HG02870 (cell line): Measurements from ENCODE around the gene UBAC1.
"Not testable (repeated sequence)": the region's sequence is repeated elsewhere in the genome, so short reads cannot be mapped to it uniquely, and the experiment has no call there.

ENCODE experiments used
- ATAC-seq: cut with Tn5 transposase; IDR thresholded peaks from one replicate; pipeline ENCODE4 v1.9.1; 2021; ENCODE audit warnings: mild to moderate bottlenecking, moderate library complexity; ENCODE audit not compliant: unreplicated experiment

UBAC1 gene

DNA sequence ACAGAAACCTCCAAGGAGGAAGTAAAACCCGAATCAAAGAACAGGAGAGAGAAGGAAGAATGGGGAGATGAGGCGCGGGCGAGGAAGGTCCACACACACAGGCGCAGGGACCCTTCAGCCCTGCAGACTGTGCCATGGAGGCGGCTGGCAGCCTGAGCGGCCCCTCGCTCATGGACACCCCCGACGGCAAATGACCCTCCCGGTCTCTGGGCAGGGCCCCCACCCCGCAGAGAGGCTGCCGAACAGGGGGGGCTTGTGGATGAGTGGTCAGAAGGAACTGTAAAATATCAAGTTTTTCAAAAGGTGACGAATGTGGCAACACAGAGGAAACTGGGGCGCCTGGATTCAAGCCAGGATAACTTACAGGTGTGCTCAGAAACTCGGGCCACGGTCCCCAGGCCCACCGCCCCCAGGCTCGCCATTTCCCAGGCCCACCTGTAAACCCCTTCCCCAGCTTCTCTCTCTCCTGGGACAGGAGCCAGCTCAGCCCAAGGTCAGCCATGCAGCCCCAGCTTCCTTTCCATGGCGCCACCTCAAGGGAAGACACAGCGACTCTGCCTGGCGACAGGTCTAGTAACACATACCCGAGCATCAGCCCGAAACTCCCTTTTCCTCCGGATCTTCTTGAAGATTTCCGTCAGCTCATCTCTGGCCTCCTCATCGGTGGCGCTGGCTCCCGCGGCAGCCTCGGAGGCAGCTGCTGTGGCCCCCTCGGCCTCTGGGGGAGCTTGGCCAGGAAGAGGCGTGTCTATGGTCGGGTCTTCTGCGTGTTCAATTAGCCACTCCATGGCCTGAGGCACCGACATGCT is 16.5 kb downstream of the UBAC1 start:
- no peak for ATAC-seq

DNA sequence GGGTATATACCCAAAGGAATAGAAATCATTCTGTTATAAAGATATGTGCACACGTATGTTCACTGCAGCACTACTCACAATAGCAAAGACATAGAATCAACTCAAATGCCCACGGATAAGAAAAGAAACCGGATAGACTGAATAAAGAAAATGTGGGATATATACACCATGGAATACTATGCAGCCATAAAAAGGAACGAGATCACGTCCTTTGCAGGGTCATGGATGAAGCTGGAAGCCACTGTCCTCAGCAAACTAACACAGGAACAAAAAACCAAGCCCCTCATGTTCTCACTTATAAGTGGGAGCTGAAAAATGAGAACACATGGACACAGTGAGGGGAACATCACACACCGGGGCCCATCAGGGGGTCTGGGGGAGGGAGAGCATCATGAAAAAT is 17.6 kb downstream of the UBAC1 start:
- not testable (repeated sequence) for ATAC-seq

DNA sequence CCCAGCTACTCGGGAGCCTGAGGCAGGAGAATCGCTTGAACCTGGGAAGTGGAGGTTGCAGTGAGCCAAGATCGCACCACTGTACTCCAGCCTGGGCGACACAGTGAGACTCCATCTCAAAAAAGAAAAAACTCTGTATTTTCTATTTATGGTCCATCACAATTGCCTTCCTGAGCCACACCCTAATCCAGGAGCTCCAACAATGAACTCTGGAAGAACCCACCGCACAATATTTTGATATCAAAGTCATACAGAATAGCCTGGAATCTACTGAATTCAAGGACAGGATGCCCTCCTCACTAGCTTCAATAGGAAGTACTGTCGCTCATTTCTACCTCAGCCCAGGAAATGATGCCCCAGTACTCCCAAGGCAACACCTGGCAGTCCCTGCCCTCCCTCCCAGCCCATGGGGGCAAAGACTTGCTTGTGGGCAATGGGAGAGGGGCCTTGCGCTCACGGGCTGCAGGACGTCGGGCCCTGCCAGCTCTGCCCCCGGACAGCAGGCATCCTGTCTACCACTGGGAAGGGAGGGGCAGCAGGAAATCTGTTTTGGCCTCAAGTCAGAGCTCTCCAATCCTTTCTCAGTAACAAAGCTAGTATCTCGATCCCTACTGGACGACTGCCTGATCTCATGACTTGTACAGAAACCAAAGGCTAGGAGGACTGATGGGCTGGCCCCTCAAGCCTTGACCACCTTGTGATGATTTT is 19.7 kb downstream of the UBAC1 start:
- ATAC-seq: no peak

DNA sequence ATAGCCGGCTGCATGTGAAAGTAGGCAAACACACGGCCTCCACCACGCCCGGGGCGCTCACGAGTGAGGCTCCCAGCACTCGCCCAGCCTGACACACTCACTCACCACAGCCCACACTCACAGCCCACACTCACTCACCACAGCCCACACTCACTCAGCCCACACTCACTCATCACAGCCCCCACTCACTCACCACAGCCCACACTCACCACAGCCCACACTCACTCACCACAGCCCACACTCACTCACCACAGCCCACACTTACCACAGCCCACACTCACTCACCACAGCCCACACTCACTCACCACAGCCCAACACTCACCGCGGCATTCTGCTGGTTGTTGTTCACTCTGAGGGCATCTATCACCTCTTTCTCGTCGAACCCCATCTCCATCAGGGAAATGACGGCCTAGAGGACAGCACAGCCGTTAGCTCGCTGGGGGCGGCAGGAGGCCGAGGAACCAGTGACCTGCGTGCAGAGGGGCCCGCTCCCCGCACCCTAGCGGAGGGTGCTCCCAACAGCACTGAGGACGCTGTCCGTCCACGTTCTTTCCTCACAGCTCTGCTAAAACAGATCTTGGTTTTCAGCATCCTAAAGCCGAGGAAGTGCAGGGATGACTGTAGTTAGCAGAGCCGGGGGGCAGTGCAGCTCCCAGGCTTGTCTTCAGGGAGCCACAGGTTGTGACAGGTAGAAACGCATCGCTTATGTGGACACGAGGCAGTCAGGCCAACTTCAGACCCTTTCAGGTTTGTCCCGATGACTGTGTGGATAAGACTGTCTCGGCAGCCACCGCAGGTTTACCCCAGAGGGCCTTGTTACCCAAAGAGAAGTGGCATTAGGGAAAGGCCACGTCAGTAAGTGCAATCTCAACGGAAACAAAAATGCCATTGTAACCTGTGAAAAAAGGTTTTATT is 21.6 kb downstream of the UBAC1 start:
- ATAC-seq: no peak

DNA sequence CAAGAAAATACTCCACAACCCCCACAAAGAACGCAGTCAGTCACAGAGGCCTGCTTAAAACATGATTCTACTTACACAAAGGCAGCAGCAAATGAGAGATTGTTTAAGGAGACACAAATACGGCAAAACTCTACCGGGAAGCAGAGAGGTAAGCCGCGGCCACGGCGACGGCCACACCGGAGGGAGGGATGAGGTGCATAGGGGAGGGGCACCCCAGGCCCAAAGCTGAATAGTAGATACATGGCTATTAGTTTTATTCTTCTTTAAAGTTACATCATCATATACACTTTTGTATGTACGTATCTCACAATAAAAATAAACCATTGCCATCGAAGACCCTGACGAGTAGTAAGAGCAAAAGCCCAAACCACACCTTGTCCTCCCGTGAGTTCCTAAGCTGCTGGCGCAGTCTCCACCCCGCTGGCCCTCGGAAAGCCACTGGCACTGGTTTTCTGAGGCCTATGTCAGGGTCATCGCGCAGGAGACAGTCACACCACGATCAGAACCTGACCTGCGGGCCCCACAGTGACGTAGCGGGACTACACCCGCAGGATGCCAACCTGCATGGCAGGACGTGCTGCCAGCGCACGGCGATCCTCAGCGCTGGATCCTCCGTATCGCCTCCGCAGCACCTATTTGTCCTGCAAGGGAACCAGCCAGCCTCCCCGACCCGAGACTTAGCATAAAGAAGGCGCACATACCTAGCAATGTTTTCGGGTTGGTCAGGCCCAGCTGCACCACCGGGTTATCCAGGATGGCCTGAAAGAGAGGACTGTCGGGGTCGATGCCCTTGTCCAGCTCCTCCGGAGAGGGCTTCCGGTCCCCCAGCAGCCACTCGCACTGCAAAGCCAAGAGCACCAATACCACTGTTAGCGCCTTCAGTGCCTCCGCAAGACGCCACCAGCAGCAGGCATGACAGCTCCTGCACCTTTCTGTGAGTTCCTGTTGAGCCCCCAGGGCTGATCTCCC is 23.4 kb downstream of the UBAC1 start:
- ATAC-seq: no peak

DNA sequence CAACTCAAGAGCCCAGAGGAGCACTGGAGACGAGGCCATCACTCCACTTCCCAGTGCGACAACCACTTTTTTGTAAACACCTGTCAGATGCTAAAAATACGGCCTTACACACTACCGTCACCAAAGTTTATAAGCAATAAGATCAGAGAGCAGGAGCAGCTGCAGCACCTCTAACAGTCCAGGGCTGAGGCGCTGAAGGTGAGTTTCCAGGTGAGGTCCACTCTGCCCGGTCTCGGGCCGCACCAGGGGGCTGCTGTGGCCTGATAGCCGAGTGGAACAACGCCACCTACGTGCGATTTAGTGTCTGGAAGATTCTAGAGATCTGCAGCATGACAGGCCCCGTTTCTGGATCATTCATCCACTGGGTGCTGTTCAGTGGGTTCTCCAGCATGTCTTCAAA is 28.1 kb downstream of the UBAC1 start:
- no peak for ATAC-seq

DNA sequence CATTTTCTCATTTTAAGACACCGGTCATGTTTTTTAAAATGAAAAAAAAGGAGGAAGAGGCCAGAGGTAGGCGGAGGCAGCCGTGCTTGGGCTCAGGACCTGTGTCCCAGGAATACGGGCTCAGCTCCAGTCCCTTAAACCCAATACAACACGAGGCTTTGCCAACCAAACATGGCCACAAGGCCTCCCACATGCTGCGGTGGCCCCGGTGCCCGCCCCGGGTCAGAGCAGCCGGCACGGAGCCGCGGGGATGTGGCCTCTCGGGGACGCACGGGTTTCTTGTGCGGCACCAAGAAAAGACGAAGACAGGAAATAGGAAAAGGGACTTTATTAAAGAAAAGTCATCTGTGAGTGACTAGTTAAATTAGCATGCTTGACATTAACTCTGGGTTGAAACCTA is 28.5 kb downstream of the UBAC1 start:
- no peak for ATAC-seq

DNA sequence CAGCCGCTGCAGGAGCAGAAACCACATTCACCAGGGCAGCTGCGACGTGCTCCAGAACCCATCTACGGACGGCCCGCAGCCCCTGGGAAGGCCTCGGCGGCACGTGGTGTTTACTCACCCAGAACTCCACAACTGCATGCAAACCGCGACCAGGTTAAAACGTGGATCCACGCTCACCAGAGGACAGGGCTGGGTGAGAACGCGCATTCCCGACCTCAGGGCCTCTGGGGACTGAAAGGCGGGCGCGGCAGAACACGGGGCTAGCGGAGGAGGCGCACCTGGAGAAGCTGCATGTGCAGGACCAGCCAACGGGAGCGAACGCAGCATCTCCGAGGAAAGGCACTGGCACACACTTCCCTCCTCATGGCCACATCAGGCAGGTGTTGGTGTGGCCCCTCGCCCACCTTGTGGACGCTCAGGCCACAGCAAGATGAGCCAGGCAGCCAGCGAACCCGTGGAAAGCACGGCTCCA is 29.8 kb downstream of the UBAC1 start:
- ATAC-seq: no peak

DNA sequence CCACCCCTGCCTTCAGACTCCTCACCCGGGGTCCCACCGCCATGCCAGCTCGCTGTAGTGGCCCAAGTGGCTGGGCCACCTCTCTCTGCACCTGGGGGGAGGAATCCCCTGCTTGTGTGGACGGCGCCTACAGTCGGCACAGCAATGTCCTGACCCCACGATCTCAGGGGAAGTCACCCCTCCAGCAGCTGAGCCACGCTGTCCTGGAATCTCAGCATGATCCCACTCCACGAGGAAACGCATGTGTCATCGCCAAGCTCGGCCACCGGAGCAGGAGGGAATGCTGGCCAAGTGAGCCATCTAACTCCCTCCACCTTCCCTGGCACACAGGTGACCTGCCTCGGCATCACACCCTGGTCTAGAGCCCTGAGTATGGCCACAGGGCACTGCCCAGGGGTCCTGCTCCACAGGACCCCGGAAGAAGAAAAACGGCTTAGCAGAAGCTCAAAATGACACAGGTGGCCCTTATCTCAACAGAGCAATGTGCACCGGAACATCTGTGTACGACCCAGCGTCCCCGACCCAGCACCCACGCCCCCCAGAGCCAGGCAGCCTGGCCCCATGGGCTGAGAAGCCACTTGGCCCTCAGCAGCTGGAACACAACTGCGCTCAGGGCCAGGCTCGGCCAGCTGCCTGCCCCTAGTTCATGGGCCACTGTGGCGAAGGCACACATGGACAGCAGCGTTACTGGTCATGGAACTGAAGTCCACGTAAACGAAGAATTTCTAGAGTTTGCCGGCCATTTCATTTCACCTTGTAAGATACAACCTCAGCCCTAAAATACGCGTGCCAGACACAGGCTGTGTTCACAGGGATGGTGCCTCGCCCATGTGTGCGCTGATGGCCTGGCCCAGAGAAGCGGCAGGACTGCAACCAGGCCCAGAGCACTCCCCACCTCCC is 30.5 kb downstream of the UBAC1 start:
- no peak for ATAC-seq

DNA sequence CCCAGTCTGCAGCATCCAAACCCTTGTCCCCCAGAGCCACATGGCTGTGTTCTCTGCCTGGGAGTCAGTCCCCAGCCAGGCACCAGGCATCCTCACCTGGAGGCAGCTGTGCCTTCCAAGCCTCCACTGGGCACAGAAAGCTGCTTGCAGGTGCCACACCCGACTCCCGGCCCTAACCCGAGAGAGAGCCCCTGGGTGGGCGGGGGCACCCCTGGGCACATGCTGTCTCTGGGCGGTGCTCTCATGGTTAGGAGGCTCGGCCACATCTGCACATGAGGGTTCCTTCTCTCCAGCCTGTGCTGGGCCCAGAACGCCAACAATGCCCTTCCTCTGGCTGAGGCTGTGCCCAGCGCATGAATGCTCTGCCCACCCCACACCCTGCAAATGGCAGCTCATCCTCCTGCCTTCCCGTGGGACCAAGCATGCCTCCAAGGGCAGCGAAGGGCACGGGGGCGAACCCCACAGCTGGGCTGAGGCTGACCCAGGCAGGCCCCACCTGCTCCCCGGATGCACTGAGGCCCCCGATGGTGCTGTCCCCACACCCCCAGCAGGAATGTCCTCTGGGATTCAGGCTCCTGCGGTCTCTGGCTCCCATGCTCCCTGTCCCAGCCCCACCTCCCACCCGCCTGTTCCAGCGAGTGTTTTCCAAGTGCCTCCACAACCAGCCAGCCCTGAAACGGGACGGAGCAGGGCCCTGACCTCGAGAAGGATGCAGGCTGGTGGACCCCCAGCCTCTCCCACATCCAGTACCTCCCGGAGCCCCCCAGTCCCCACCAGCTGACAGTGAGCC is 31.3 kb downstream of the UBAC1 start:
- ATAC-seq: no peak

DNA sequence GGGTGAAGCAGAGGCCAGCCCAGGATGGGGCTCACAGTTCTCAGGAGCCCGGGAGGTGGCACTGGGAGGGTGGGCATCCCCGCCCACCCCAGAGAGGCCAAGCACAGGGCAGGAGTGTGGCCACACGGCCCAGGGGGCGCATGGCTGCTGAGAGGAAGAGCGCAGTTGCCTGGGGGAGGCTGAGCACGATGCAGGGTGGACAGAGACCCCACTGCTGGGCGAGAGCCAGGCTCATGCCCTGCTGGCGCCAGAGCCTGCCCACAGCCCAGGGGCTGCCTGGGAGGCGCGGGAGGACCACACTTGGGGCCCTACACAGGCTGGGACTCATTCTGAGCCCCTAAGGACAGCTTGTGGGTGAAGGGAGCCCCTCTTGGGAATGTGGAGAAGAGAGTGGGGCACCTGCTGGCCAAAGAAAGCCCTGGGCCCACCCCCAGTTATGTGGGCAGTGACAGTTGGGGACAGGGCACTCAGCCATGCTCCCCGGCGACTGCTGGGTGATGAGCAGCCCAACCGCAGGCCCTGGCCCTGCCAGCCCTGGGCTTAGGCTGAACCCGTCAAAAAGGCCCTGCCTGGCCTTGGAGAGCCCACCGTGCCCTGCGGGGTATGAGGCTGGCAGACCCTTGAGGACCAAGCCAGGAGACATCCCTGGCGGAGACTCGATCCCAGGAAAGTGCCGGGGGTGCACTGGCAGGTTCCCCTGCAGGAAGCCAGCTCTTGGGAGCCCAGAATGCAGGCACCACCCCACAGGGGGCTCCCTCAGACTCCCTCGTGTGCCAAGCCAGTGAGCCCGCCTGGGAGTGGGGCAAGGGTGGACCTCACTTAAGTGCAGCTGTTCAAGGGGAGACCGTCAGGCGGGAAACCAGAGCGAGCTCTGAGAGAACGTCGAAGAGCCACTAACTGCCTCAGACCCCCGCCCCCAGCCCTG is 32.2 kb downstream of the UBAC1 start:
- ATAC-seq: no peak

DNA sequence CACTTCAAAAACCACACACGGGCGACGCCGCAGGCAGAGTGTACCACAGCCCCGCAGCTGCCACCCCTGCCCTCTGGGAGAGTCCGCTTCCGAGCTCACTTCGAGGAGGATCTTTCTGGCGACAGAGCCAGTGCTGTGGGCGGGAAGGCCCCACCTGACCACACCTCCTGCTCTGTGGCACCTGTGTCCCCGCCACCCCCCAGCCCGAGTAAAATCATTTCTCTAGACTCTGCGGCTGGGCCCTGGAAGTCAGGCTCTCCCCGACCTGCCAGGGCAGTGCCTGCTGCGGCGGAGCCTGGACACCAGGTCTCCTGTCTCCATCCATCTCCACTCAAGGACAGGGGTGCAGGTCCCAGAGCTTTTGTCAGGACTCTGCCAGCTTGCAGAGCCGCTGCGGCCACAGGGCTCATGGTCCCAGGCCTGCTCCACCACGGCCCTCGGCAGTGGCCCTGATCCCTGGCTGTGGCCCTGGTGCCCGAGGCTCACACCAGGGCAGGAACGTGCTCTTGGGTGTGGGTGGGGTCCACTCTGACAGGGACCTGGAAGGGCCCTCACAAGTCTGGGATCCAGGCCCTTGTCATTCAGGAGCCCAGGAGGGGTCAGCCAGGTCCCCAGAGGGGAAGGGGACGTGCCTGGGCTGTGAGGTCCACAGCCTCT is 33.0 kb downstream of the UBAC1 start:
- no peak for ATAC-seq

DNA sequence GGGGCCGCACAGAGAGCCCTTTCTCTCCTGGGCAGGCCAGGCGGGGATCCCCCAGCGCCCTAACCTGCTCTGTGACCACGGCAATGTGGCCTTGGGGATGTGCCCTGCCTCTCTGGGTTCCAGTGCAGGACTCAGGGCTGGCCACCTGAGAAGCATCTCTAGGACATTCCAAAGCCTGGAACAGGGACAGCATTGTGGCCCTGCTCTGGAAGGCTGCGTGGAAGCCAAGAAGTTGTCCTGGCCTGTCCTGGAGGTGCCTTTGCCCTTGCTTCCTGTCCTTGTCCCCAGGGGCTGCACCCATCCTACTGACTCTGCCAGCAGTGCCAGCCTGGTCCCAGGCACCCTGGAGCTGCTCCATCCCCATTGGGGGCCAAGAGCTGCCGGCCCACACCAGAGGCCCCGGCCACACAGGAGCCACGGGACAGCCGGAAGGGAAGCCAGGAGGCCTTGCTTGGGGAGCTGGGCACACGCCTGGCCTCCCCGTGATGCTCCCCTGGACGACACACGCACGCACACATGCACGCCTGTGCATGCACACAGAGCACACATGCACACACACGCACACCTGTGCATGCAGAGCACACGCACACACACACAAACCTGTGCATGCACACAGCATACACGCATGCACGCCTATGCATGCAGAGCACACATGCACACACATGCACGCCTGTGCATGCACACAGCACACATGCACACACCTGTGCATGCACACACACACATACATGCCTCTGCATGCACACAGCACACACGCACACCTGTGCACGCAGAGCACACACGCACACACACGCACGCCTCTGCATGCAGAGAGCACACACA is 33.8 kb downstream of the UBAC1 start:
- ATAC-seq: no peak

DNA sequence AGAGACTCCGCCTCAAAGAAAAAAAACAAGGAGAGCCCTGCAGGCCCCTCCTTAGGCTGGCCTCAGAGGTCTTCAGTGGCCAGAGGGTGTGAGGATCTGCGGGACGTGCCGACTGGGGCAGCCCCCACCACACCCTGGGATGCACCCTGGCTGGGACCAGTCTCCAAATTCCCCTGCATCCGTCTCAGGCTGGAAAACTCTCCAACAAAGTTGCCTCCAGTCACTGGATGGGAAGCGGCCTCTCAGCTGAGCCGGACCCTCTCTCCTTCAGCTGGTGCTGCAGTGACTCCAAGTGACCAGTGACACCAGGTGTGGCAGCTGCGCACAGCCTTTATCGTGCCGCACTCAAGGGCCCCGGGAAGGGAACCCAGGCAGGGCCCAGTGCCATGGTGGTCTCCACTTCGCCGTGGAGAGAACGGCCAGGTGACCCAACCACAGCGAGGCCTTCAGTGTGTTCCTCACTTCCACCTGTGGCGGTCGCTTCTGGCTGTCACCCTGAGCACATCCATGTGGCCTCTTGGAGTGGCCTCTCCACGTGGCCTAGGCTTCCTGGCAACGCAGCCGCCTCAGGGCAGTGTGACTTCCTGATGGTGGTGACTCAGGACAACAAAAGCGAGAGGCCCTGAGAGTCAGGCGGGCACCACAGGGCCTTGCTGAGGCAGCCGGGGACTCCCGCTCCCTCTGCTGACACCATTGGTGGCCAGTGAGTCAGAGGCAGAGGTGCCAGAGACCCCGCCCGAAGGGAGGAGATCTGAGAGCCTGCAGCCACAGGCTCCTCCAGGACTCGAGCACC is 34.6 kb downstream of the UBAC1 start:
- no peak for ATAC-seq

DNA sequence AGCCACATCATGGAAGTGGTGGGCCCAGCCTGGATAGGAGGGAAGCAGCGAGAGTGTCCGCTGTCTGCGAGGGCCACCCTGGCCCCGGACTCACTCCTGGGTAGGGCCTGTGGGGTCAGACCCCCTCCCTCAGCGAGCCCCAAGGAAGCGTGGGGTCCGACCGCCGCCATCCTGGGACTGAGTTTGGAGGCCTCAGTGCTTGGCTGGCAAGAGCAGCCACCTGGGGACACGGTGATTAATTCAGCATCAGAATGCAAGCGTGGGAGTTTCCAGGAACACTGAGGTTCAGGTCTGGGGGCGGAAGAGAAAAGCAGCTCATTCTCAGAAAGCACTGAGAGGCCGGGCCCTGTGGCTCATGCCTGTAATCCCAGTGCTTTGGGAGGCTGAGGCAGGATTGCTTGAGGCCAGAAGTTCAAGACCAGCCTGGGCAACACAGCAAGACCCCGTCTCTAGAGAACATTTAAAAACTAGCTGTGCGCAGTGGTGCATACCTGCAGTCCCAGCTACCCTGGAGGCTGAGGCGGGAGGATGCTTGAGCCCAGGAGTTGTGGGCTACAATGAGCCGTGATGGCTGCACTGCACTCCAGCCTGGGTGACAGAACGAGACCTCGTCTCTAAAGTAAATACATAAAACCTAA is 35.6 kb downstream of the UBAC1 start:
- no peak for ATAC-seq
